SU-DHL-6 (cell line): ENCODE data around the gene NGLY1.

ENCODE experiments used
- EZH2phosphoT487 ChIP-seq: fragments of 200-600 bp; sonication (generic), shearing (Covaris generic); conservative IDR thresholded peaks from 2 replicates; pipeline ENCODE4 v1.6.1; 2018; ENCODE audit warnings: mild to moderate bottlenecking, antibody characterized with exemption, low read length, moderate library complexity, mixed read lengths
- TF ChIP-seq, protein P1 (sequence below): fragments of 200-600 bp; sonication (generic); IDR thresholded peaks from one replicate; pipeline ENCODE4 v1.5.1; 2017; ENCODE audit warnings: antibody characterized with exemption, mild to moderate bottlenecking, low read length, moderate library complexity; ENCODE audit not compliant: insufficient read depth, poor library complexity, severe bottlenecking

DNA sequence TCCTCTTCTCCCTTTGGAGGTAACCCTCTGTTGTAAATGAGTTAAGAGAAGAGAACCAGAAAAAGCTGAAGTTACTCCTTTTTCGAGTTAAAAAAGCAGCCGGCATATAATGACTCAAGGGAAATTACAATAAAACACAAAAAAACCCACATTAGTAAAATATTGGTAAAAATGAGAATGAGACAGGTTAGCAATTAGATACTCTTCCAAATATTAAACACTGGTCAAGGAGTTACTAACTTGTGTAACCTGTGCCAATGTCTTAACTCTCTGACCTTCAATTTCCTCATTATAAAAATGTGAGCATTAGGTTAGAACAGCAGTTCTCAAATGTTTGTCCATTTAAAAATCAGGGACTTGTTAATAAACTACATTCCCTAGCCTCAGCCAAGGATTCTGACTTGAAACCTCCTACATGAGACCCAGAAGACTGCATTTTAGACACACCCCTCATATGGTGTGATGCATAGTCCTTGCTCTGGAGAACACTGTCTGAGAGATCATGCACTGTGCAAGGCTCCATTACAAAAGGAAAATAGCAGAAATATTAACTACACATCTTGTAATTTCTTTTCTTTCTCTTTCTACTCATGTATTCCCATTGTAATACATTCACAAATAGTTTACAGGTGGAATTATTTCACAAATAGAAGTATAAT lies 75.8 kb downstream of the NGLY1 start:
- TF ChIP-seq, protein P1, sequence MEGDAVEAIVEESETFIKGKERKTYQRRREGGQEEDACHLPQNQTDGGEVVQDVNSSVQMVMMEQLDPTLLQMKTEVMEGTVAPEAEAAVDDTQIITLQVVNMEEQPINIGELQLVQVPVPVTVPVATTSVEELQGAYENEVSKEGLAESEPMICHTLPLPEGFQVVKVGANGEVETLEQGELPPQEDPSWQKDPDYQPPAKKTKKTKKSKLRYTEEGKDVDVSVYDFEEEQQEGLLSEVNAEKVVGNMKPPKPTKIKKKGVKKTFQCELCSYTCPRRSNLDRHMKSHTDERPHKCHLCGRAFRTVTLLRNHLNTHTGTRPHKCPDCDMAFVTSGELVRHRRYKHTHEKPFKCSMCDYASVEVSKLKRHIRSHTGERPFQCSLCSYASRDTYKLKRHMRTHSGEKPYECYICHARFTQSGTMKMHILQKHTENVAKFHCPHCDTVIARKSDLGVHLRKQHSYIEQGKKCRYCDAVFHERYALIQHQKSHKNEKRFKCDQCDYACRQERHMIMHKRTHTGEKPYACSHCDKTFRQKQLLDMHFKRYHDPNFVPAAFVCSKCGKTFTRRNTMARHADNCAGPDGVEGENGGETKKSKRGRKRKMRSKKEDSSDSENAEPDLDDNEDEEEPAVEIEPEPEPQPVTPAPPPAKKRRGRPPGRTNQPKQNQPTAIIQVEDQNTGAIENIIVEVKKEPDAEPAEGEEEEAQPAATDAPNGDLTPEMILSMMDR, result no peak
- no peak for TF ChIP-seq EZH2phosphoT487
